ENCODE data around the gene JCAD.
"Not testable (repeated sequence)": the region's sequence is repeated elsewhere in the genome, so short reads cannot be mapped to it uniquely, and the experiment has no call there.

The JCAD gene, protein sequence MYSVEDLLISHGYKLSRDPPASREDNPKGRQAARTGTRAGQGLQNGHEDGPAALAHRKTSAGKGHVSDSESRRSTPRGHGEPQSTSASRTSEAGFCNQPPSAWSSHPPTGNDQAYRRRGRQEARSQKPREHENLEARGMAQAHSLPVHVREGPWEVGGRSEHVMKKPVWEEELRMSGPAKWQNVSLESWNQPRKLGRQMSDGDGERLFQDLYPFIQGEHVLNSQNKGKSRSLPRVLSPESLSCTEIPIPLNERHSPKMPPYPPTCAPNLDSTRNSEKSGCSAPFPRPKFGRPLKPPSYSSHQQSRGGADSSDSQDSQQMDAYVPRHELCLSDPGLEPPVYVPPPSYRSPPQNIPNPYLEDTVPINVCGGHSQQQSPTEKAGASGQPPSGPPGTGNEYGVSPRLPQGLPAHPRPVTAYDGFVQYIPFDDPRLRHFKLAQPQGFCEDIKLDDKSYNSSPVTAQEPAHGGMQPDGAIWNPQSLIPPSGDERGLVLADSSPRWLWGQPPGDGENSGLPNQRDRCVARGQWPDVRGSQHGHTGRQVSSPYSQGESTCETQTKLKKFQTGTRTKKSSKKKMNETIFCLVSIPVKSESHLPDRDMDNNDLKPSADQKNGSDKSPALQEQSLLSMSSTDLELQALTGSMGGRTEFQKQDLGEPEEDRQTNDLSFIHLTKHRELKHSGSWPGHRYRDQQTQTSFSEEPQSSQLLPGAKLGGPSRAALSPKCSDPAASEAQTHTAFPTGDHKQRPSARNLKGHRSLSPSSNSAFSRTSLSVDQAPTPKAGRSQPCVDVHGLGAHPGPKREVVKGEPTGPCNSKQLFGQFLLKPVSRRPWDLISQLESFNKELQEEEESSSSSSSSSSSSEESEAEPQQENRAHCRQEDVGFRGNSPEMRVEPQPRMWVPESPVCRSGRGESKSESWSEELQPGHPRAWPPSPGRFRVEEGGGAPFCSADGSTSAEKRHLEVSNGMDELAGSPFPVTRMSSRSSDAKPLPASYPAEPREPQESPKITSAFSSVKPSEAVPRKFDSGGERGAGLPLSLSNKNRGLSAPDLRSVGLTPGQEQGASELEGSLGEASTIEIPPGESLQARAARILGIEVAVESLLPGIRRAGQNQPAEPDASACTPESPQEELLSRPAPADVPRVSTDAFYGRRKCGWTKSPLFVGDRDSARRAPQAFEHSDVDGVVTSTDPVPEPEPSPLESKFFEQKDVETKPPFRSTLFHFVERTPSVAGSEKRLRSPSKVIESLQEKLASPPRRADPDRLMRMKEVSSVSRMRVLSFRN (N-terminal part only)

DNA sequence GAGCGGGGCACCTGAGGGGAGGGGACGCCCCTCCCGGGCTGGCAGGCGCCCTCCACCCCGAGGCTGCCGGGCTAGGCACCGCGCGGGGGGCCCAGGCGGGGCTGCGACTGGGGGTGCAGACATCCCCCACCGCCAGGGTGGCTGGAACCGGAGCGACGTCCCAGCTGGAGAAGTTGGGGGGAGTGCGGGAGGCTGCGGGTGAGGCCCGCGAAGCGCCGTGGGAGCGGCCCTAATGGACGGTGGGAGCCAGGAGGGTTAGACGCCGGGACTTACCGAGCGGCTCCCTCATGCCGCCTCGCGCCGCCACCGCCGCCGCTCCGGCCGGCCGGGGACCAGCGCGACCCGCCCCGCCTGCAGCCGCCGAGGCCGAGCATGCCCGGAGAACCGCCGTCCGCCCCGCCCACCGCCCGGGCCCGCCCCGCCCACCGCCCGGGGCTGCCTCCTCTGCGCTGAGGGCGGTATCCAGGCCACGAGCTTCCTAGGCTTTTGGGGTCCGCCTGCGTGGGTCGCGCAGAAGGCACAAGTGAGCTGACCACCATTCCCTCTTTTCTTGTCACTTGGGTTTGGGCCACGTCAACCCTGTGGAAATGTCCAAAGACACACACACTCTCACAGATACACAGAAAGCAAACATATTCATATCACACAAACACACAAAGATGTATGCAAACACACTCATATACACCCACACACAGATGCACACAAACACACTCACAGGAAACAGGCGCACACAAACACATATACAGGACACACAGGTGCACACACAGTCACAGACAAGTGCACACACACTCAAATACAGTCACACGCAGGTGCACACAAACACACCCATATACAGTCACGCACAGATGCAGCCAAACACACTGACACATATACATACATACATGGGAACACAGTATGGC lies at the start of gene JCAD:
Gene JCAD, minus strand, starts transcription at position 378 of the 899 bp plus-strand sequence. CDS start 11,774 bp downstream, outside the sequence.
- DNase-seq = peak; percentile 60

DNA sequence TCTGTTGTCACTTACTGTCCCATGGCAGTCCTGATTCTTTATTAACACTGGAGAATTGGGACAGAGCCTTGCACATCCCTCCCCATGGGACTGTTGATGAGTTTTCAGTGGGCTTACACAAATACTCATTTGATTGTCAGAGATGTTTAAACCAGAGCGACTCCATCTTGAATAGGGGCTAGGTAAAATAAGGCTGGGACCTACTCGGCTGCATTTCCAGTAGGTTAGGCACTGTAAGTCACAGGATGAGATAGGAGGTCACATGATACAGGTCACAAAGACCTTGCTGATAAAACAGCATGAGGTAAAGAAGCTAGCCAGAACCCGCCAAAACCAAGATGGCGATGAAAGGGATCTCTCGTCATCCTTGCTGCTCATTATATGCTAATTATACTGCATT lies 47.6 kb upstream of the JCAD start:
- no peak for DNase-seq

DNA sequence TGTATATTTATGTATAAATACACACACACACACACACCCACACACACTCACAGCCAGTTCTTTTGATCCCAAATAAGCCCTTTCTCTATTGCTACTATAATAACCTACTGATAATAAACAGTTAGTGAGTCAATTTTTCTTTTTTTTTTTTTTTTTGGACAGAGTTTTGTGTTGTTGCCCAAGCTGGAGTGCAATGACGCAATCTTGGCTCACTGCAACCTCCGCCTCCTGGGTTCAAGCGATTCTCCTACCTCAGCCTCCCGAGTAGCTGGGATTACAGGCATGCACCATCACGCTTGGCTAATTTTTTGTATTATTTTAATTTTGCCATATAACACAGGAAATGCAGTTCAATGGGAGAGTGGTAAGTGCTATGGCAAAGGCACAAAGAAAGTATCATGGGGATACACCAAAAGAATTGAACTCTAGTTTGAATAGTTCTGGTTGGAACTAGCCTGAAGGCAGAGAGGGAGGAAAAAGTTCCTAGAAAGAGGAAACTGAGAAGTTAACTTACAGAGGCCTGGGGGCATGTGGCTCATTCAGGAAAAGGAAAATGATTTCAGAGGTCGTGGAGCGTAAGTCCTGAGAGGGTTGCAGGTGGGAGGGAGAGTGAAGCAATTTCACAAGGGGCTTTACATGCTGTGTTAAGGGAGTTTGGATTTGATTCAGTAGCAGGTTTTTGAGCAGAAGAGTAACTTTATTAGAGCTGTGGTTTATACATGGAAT lies 44.4 kb upstream of the JCAD start:
- no peak for DNase-seq

DNA sequence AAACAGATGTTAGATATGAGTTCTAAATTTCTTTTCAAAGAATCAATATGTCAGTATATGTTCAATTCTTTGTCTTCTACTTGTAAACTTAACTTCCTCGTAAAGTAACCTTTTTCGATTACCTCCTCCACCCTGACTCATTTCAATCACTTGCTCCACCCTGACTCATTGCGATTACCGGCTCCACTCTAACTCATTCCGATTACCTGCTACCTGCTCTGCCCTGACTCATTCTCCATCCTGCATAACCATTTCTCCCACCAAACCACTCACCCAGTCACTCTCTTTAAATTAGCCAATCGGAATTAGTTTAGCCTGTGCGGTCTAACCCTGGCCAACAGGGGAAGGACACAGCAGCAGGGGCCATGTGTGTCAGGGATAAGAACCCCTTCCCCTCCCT lies 40.3 kb upstream of the JCAD start:
- not testable (repeated sequence) for DNase-seq

DNA sequence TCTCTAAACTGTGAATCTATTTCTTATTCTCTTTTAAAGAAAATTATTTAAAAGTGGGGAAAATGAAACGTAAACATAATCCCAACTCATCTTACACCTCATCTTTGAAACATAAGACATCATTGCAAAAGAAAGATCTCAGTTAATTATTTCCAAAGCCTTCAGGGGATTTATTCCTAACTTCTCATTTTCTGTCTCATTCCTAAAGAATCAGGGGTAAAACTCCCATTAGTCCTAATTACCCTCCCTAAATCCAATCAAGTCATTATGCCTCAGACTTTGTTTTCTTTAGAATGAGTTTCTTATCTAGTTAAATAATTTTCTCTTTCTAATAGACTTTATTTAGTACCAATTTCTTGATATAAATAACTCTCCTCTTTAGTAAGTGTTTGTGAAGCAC lies 39.7 kb upstream of the JCAD start:
- no peak for DNase-seq

DNA sequence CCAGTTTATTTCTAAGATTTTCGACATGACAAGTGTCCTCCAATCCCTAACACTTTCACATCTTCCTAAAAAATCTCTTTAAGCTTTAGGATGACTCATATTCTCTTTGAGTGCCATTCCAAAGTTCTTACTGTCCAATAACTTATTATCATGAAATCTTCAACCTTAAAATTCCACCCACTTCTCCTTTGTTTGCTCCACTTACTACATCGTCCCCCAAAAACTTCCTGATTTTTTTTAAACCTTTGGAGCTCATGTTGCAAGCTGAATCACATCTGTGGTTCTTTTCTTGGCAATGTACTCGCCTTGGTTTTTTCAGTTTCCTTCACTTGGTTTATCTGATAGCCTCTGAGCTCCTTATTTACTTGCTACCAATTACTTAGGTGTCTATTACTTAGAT lies 39.2 kb upstream of the JCAD start:
- DNase-seq = no peak

DNA sequence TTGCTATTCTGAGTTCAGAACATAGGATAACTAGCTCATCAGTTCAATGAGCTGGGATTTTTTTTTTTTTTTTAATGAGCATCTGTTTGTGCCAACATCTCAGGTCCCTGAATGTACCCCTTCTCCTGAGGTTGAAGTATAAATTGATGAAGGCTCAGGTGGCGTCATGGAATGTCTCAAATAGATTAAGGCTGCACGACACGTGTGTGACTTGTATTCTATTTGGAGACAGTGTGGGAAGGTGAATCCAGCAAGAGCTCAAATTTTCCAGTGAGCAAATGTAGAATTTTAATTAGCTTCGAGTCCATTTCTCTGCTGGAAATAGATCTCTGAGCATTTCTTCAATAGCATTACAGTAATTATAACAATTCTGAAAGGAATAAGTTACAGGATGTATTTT lies 37.2 kb upstream of the JCAD start:
- no peak for DNase-seq

DNA sequence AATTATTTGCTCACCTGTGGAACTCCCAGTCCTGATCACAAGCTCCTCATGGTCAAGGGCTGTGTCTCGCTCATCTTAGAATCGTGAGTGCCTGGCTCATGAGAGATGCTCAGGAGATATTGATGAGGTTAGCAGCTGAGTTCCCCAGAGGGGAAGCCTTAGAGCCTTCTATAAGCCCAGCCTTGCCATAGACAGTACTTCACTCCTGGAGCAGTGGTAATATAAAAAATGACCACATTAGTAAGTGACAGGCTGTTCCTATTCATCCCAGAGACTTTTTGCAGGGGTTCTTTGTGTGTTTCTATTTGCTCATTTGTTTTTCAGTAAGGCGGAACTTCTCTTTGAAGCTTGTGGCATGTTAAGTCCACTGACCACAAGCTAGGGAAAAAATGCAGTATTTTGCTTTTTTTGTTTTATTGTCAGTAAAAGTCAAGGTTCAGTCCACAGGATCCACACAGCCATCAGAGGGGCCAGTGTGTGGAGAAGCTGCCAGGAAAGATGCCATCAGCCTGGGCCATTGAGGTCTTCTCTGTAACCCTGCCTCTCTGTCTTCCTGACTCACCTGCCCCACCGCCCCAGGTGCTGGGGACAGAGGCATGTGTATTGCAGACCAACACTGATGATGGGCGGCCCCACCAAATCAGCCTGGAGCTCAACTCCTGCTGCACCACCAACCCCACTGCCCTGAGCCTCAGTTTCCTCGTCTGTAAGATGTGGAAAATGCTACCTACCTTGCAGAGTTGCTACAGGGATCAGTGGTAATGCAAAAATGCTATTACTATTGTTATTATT lies 36.4 kb upstream of the JCAD start:
- no peak for DNase-seq

DNA sequence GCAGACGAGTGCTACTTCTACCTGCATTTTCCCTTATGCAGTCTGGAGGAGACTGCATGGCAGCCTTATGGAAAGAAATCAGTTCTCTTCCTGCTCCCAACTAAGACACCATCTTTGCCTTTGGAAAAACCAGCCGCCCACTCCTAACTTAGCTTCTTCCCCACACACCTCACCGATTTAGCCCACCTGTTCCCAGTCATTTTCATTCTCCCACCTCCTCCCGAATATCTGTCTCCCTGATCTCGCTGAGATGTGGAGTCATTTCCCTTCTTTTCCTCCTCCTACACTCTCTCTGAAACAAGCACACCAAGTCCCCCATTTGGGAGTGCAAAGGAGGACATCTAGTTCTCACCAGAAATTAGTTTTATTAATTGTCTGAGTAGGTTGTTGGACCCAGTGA lies 35.2 kb upstream of the JCAD start:
- DNase-seq = no peak

DNA sequence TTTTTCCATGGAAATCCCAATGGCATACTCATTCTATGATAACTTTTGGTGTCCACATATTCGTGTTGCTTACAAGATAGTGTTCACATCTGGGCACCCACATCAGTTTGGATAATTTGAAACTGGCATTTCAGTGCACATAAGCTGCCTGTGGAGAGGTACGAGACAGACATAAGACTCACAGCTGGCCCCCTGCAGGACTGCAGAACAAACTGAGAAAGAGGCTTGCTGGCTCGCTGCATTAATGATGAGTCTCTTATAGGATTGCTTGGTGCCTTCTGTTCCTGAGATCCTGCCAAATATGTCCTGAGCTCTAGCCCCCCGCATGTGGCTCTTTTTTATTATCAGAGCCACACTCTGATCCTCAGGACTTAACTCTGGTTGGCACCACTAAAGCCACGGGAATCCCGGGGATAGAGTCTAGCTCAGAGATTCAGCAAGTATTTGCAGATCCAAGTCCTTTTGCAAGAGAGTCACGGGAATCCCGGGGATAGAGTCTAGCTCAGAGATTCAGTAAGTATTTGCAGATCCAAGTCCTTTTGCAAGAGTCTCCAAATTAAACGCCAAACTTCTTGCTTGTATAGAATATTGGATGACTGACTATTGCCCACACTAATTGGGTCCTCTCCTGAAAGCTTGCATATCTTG lies 34.0 kb upstream of the JCAD start:
- DNase-seq = no peak

DNA sequence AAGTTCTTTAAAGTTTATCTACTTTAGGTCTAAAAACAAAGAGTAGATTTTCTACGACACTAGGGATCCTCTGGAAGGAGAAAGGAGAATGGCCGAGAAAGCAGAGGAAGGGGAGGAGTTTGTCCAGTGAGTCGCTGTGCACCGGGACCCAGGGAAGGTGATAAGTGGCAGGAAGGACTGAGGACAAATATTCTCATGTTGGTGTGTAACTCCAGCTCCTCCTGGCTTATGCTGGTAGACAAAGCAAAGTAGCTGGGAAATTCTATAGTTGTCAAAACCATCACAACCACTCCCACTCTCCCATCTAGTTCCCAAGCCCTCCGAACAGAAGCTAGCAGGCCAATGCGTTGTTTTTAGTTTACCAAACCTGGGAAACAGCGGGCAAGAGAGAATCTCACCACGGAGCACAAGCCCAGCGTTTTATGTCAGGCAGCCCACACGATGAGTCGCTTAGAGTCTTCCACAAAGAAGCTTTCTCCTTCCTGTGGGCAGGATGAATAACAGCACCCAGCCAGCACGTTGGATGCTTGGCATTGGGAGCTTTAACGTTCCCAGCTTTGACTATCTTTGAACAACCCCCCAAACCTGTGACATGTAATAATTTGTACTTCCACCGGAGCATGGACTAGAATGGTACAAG lies 32.9 kb upstream of the JCAD start:
- DNase-seq = no peak

DNA sequence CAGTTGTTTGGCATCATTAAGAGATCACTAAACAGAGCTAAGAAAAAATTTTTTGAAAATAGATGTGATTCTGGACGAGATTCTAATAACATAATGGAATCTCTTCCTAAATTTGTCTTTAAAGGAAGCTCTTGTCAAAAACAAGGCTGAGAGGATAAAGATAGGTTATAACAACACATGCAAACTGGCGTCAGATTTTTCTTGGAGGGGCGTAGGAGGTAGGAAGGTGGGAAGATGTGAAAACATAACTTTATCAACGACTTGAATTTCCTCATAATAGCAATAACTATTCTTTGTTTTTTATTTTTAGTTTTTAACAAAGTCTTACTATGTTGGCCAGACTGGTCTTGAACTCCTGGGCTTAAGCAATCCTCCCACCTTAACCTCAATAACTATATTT lies 31.8 kb upstream of the JCAD start:
- DNase-seq = no peak

DNA sequence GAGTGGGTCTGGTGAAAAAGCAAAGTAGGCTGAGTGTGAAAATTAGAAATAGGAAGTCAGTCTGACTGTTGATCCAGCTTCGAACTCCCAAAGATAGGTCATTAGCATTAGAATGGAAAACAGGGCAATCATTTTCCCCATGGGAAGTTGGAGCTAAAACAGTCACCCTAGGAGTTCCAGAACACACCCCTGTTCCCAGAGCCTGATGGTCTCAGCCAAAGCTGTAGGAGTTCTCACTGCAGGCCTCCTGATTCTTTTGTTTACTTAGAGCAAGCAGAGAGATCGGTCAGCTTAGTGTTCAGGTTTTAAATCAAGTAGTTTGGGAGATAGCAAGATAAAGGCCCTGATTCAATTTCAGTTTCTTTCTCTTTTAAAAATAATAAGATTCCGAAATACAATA lies 28.8 kb upstream of the JCAD start:
- DNase-seq = no peak

DNA sequence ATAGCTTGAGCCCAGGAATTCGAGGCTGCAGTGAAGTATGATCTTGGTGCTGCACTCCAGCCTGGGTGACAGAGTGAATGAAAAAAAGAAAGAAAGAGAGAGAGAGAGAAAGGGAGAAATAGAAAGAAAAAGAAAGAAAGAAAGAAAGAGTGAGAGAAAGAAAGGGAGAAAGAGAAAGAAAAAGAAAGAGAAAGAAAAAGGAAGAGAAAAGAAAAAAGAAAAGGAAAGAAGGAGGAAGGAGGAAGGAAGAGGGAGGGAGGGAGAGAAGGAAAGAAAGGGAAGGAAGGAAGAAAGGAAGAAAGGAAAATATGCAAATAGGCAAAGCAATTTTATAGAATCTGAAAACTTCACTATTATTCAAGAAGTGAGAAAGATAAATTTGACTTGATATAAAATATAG lies 24.5 kb upstream of the JCAD start:
- no peak for DNase-seq

DNA sequence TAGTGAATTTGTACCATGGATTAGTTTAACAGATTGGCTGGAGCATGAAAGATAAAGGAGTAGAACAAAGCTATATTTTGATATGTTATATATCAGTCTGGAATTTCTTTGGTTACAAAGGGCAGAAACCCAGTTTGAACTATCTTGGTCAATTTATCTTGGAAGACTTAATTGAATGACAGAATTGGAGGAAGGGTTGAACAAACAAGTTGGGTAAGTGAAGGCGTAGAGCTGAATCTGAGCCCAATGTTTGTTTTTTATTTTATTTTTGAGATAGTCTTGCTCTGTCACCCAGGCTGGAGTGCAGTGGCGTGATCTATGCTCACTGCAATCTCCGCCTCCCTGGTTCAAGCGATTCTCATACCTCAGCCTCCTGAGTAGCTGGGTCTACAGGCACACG lies 21.8 kb upstream of the JCAD start:
- no peak for DNase-seq

DNA sequence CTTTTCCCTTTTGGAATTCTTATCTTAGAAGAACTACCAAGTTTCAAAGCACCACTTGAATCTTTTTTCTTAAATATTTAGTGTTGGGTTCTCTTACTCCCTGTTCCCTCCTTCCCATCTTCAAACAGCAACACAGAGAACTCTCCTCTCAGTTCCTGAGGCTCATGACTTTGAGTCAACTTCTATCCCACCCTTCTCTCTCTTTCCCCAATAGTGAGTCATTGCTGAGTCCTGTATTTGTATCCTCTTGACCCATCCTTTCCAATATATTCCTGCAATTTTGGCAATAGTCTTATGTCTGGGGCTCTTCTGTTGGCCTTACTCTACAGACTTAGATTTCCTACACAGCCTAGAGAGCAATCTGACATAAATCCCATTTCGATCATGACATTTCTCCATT lies 20.8 kb upstream of the JCAD start:
- no peak for DNase-seq

DNA sequence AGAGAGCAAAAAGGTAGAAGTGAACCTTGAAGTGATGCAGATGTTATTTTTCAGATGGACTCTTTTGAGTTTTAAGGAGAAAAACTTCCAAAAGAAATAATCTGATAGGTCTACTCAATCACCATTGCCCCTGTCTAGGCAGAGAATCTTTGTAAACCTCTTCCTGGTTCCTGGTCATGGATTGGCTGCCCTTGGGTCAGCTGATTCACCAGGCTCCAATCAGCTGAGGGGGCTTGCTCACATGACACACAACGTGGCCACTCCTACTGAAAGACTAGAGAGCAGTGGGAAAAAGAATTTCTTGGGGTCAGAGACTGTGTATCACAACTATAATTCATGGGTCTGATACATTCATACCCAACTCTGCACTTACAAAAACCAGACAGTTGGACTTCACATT lies 20.0 kb upstream of the JCAD start:
- no peak for DNase-seq

DNA sequence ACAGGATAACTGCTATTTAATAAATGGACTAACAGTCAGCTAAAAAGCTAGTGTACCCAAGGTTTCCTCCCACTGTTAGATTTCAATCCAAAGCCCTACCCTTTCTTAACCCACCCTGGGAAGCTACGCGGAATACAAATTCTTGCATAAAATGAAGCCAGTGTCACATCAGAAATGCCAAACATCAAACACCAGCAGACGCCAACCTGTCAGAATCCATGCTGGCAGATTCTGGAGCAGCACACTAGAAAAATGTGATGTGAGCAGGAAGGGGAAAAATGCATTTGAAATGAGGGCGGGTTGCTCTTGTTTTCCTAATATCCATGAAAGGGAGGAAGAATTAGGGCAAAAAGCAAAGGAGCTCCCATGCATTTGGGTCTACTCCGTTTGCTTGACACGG lies 16.1 kb upstream of the JCAD start:
- no peak for DNase-seq

DNA sequence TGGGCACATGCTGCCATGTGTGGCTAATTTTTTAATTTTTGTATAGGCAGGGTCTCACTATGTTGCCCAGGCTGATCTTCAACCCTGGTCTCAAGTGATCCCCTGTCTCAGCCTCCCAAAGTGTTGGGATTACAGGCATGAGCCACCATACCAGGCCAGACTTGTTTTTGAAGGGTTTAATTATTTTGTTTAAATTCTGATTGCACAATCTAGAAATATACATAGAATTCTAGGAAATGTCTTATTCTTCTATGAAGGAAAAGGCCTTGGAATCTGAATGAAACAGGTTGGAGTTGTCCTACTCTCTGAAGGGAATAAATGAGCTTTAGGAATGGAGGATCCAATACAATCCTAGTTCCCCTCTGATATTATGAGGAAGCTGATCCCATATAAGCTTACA lies 15.5 kb upstream of the JCAD start:
- DNase-seq = no peak

DNA sequence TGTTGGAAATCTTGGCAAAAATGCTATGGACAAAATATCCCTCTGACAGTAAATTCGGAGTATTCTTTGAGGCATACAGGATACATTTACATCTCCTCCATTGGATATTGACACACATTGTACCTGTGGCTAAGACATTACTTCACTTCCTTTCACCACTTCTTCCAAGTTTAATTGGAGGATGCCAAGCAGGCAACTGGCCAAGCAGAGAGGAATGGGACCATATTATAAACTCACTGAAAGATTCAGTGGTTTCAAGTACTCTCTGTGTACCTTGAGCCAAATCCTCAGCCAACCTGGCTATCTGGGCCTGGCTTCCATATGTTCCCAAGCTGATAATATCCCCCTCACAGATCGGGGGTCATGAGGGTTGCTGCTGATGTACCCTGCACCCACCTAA lies 14.7 kb upstream of the JCAD start:
- no peak for DNase-seq
